Gastrocnemius medialis (tissue), 4 donors: ENCODE measurements around the gene HEPHL1. TPM values are rescaled to one million over a fixed set of nuclear protein-coding genes. Genes with fewer than 3 reads are reported as not detected.

Experiments used
- ATAC-seq, 2 donors: fragments of 150-250 bp; one replicate each; pipeline ENCODE4 v1.9.1; 2016
- DNase-seq, 2 donors: peaks; one replicate each; pipeline ENCODE4 v3.0.0-alpha.2; 2019
- H3K27ac ChIP-seq, 4 donors: fragments of 200-600 bp; sonication (generic); 1 replicate in 1 of 4; 2 replicates in 3 of 4; pipeline ENCODE4 v1.5.1; 2016 to 2018; ENCODE audit warnings: mild to moderate bottlenecking in 2 of 4, moderate library complexity in 1 of 4
- H3K27me3 ChIP-seq, 3 donors: fragments of 200-600 bp; sonication (generic) in 2 of 3; 1 replicate in 1 of 3; 2 replicates in 2 of 3; pipeline versions ENCODE4 v1.5.1 to v1.6.0; 2016 to 2019; ENCODE audit warnings: mild to moderate bottlenecking in 1 of 3, moderate library complexity in 1 of 3
- H3K36me3 ChIP-seq, 2 donors: fragments of 200-600 bp; sonication (generic) in 1 of 2; one replicate each; pipeline ENCODE4 v1.5.1; 2017 to 2018
- H3K4me1 ChIP-seq, 2 donors: fragments of 200-600 bp; sonication (generic) in 1 of 2; one replicate each; pipeline ENCODE4 v1.5.1; 2016 to 2017; ENCODE audit warnings: mild to moderate bottlenecking in 2 of 2
- H3K4me3 ChIP-seq, 4 donors: fragments of 200-600 bp; sonication (generic) in 3 of 4; 1 replicate in 1 of 4; 2 replicates in 3 of 4; pipeline ENCODE4 v1.5.1; 2016 to 2019; ENCODE audit warnings: mild to moderate bottlenecking in 2 of 4
- H3K9me3 ChIP-seq, 3 donors: fragments of 200-600 bp; sonication (generic) in 2 of 3; 1 replicate in 1 of 3; 2 replicates in 2 of 3; pipeline ENCODE4 v1.5.1; 2016 to 2019
- POLR2A ChIP-seq, 2 donors: fragments of 450-650 bp; IDR thresholded peaks; one replicate each; pipeline ENCODE4 v1.6.1; 2017; ENCODE audit warnings: antibody characterized with exemption in 2 of 2, mild to moderate bottlenecking in 2 of 2, moderate library complexity in 2 of 2
- in situ Hi-C, 4 donors: fragments of 200-750 bp; cut with MboI; loops; one replicate each; pipeline versions ENCODE4 v1.15.0 to v1.8.0; 2017; ENCODE audit warnings: low sequenced_read_pairs in 4 of 4
- intact Hi-C: fragments of 100-400 bp; cut with DNase I; formaldehyde crosslinking; loops from one replicate; pipeline ENCODE4 v1.15.1; 2023; ENCODE audit warnings: low total_unique reads
- total RNA-seq, 4 donors: library from RNA; depleted of rRNA; stranded (reverse); fragments of >200 nt; gene quantifications; one replicate each; pipeline versions ENCODE4 v1.1.0 to v1.2.3, GENCODE V29; 2016
- TF ChIP-seq, protein P1 (sequence below), 5 experiments: fragments of 450-650 bp in 3 of 5; fragments of 200-600 bp in 2 of 5; sonication (generic) in 2 of 5; IDR thresholded peaks in 4 of 5; conservative IDR thresholded peaks in 1 of 5; 1 replicate in 4 of 5; 2 replicates in 1 of 5; pipeline ENCODE4 v1.5.1; 2016 to 2019; ENCODE audit warnings: antibody characterized with exemption in 5 of 5, mild to moderate bottlenecking in 3 of 5, moderate library complexity in 3 of 5

Gene HEPHL1
- total RNA-seq, 4 donors from 2014 or later = not detected

DNA sequence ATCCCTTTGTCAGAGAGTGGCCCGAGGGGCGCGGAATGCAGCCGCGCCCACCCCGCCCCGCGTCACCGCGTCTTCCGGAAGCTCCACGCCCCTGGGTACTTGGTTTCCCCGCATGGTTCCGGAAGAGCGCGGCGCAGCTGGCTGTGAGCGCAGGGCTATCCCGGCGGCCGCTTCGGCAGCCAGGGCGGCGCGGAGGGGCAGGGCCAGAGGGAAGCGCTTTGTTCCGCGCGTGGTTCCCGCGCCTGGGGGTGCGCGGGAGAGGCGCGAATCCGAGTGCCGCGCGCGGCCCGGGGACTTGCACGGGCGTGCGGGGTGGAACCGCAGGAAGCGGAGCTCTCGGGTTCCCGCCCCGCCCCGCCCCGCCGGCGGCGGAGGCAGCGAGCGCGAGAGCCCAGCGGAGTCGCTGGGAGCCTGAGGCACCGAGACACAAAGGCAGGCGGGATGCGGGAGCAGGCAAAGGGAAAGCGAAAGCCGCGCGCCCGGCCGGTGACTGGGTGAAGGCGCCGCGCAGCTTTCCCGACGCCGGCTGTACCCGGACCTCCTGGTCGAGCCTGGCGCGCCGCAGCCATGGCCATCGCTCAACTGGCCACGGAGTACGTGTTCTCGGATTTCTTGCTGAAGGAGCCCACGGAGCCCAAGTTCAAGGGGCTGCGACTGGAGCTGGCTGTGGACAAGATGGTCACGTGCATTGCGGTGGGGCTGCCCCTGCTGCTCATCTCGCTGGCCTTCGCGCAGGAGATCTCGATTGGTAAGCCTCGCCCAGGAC is 107.8 kb downstream of the HEPHL1 start, which contains the start of gene PANX1:
PANX1 (plus strand) TSS at position 96 of the 766 bp plus-strand sequence; CDS start at position 568, 472 bp downstream.
- intact Hi-C loops = no loop called here

GRCh38 chr11:94129512-94130297 is 108.6 kb downstream of the HEPHL1 start:
- TF ChIP-seq, protein P1, sequence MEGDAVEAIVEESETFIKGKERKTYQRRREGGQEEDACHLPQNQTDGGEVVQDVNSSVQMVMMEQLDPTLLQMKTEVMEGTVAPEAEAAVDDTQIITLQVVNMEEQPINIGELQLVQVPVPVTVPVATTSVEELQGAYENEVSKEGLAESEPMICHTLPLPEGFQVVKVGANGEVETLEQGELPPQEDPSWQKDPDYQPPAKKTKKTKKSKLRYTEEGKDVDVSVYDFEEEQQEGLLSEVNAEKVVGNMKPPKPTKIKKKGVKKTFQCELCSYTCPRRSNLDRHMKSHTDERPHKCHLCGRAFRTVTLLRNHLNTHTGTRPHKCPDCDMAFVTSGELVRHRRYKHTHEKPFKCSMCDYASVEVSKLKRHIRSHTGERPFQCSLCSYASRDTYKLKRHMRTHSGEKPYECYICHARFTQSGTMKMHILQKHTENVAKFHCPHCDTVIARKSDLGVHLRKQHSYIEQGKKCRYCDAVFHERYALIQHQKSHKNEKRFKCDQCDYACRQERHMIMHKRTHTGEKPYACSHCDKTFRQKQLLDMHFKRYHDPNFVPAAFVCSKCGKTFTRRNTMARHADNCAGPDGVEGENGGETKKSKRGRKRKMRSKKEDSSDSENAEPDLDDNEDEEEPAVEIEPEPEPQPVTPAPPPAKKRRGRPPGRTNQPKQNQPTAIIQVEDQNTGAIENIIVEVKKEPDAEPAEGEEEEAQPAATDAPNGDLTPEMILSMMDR (IDR thresholded peaks at IDR 0.05 in 4 of 5, conservative IDR thresholded peaks at IDR 0.05 in 1 of 5) = no peak
- peak in 1 of 2 donors; percentile 0 for TF ChIP-seq POLR2A (IDR thresholded peaks at IDR 0.05)
- Histone ChIP-seq H3K4me1 (peaks cover 32 to 37% of the 10 kb centered on the region in 2 donors), H3K36me3 (no peaks in the 10 kb centered on the region), H3K27ac (peak overlapping the region; percentile 88 to 94 (median 91)), H3K9me3 (no peaks in the 10 kb centered on the region), H3K4me3 (peak overlapping the region; percentile 78 to 93 (median 87)), H3K27me3 (no peaks in the 10 kb centered on the region)
- ATAC-seq = no peak
- DNase-seq = no peak
- intact Hi-C loops (no loop called here), in situ Hi-C loops (no loop called here)

More for the DNA sequence above, 107.8 kb downstream of the HEPHL1 start, which contains the start of gene PANX1:
- Histone ChIP-seq H3K9me3 (no peaks in the 10 kb centered on the region), H3K4me1 (peaks cover 32 to 33% of the 10 kb centered on the region in 2 donors), H3K36me3 (no peaks in the 10 kb centered on the region), H3K4me3 (peak within 1 kb of the TSS; percentile 78 to 93 (median 87)), H3K27ac (peak within 1 kb of the TSS; percentile 88 to 94 (median 91)), H3K27me3 (no peaks in the 10 kb centered on the region)
- peak; percentile 50 to 71 for TF ChIP-seq POLR2A (IDR thresholded peaks at IDR 0.05)
- TF ChIP-seq, protein P1 (IDR thresholded peaks at IDR 0.05 in 4 of 5, conservative IDR thresholded peaks at IDR 0.05 in 1 of 5) = no peak
- peak; percentile 74 to 75 for ATAC-seq
- in situ Hi-C loops = no loop called here
- DNase-seq = peak; percentile 35 to 81

- peak overlapping the region; percentile 78 to 93 (median 87) for H3K4me3 ChIP-seq
- no peaks in the 10 kb centered on the region for H3K36me3 ChIP-seq
- intact Hi-C loops = no loop called here
- in situ Hi-C loops = no loop called here
- ATAC-seq (no peak), DNase-seq (no peak)
- no peaks in the 10 kb centered on the region for H3K9me3 ChIP-seq
- H3K27ac ChIP-seq = peak overlapping the region; percentile 88 to 94 (median 91)
- H3K4me1 ChIP-seq = peaks cover 39 to 41% of the 10 kb centered on the region in 2 donors
- H3K27me3 ChIP-seq = no peaks in the 10 kb centered on the region
- TF ChIP-seq POLR2A (IDR thresholded peaks at IDR 0.05) = peak; percentile 30 to 35
- TF ChIP-seq, protein P1 (IDR thresholded peaks at IDR 0.05 in 4 of 5, conservative IDR thresholded peaks at IDR 0.05 in 1 of 5) = no peak
These were observed 109.3 kb downstream of the HEPHL1 start for GRCh38 chr11:94130298-94131046.

DNA sequence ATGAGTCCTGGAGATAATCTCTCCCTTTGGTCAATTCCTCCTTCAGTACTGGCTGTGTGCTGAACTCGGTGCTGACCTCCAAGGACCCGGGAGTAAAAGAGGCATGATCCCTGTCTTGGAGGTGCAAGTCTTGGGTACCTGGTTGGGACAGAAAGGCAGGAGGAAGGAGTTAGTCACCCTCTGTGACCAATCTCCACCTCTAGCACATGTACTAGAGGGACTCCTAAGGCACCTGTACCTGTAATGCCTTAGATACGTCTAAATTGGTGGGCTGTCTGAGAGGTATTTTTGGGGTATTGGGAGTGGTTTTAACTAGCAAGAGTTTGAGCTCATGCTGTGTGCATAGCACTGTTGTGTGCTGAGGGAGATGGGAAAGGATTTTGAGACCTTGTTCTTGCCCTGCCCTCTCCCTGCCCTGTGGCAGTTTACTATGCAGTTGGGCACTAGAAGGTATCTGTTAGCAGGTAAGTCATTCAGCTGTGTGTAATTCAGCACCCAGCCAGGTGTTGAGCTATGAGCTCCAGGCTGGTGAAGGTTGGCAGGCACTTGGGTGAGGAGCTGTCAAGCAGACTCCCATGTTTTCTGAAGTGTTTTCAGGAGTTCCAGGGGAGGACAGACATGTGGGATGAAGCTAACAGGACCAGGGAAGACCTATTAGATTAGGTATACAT is 110.0 kb downstream of the HEPHL1 start:
- in situ Hi-C loops = no loop called here
- intact Hi-C loops = no loop called here
- TF ChIP-seq POLR2A (IDR thresholded peaks at IDR 0.05) = no peak
- TF ChIP-seq, protein P1 (IDR thresholded peaks at IDR 0.05 in 4 of 5, conservative IDR thresholded peaks at IDR 0.05 in 1 of 5) = no peak
- Histone ChIP-seq H3K9me3 (no peaks in the 10 kb centered on the region), H3K4me1 (peaks cover 44 to 47% of the 10 kb centered on the region in 2 donors), H3K27ac (peak overlapping the region; percentile 88 to 94 (median 91)), H3K27me3 (no peaks in the 10 kb centered on the region), H3K36me3 (no peaks in the 10 kb centered on the region), H3K4me3 (peak overlapping the region in 3 of 4 donors; percentile 81 to 93 (median 93))
- no peak for DNase-seq
- ATAC-seq = no peak
